ENCODE data around the gene TRPV3.

GRCh38 chr17:3573246-3574100 lies 15.9 kb upstream of the TRPV3 start:
- TF ChIP-seq, protein P1, sequence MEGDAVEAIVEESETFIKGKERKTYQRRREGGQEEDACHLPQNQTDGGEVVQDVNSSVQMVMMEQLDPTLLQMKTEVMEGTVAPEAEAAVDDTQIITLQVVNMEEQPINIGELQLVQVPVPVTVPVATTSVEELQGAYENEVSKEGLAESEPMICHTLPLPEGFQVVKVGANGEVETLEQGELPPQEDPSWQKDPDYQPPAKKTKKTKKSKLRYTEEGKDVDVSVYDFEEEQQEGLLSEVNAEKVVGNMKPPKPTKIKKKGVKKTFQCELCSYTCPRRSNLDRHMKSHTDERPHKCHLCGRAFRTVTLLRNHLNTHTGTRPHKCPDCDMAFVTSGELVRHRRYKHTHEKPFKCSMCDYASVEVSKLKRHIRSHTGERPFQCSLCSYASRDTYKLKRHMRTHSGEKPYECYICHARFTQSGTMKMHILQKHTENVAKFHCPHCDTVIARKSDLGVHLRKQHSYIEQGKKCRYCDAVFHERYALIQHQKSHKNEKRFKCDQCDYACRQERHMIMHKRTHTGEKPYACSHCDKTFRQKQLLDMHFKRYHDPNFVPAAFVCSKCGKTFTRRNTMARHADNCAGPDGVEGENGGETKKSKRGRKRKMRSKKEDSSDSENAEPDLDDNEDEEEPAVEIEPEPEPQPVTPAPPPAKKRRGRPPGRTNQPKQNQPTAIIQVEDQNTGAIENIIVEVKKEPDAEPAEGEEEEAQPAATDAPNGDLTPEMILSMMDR (conservative IDR thresholded peaks at IDR 0.05; ENCODE audit: low read depth in 2 of 2) = no peak
- TF ChIP-seq EZH2 (IDR thresholded peaks at IDR 0.05; ENCODE audit: low read depth, unreplicated experiment) = no peak
- no peak for TF ChIP-seq ZNF331 (CRISPR knock-in tag; IDR thresholded peaks at IDR 0.05; ENCODE audit: low read depth)
- TF ChIP-seq POLR2AphosphoS5 (IDR thresholded peaks at IDR 0.05; ENCODE audit: low read depth) = no peak
- TF ChIP-seq, protein P2, sequence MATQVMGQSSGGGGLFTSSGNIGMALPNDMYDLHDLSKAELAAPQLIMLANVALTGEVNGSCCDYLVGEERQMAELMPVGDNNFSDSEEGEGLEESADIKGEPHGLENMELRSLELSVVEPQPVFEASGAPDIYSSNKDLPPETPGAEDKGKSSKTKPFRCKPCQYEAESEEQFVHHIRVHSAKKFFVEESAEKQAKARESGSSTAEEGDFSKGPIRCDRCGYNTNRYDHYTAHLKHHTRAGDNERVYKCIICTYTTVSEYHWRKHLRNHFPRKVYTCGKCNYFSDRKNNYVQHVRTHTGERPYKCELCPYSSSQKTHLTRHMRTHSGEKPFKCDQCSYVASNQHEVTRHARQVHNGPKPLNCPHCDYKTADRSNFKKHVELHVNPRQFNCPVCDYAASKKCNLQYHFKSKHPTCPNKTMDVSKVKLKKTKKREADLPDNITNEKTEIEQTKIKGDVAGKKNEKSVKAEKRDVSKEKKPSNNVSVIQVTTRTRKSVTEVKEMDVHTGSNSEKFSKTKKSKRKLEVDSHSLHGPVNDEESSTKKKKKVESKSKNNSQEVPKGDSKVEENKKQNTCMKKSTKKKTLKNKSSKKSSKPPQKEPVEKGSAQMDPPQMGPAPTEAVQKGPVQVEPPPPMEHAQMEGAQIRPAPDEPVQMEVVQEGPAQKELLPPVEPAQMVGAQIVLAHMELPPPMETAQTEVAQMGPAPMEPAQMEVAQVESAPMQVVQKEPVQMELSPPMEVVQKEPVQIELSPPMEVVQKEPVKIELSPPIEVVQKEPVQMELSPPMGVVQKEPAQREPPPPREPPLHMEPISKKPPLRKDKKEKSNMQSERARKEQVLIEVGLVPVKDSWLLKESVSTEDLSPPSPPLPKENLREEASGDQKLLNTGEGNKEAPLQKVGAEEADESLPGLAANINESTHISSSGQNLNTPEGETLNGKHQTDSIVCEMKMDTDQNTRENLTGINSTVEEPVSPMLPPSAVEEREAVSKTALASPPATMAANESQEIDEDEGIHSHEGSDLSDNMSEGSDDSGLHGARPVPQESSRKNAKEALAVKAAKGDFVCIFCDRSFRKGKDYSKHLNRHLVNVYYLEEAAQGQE (IDR thresholded peaks at IDR 0.05; ENCODE audit: unreplicated experiment) = no peak
- TF ChIP-seq CREB1 (CRISPR knock-in tag; IDR thresholded peaks at IDR 0.05; ENCODE audit: low read depth) = no peak
- TF ChIP-seq, protein P3, sequence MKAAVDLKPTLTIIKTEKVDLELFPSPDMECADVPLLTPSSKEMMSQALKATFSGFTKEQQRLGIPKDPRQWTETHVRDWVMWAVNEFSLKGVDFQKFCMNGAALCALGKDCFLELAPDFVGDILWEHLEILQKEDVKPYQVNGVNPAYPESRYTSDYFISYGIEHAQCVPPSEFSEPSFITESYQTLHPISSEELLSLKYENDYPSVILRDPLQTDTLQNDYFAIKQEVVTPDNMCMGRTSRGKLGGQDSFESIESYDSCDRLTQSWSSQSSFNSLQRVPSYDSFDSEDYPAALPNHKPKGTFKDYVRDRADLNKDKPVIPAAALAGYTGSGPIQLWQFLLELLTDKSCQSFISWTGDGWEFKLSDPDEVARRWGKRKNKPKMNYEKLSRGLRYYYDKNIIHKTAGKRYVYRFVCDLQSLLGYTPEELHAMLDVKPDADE (IDR thresholded peaks at IDR 0.05) = no peak
- no peak for TF ChIP-seq STAT1 (IDR thresholded peaks at IDR 0.05; ENCODE audit: unreplicated experiment)
- no peak for TF ChIP-seq EZH2phosphoT487 (IDR thresholded peaks at IDR 0.05; ENCODE audit: unreplicated experiment)
